ENCODE data around the gene COMP. TPM values are rescaled to one million over a fixed set of nuclear protein-coding genes. Genes with fewer than 3 reads are reported as not detected.
"Not testable (repeated sequence)": the region's sequence is repeated elsewhere in the genome, so short reads cannot be mapped to it uniquely, and the experiment has no call there.

Gene COMP
- total RNA-seq, 2 donors from 2014 or later = 0.09 to 2.0 TPM

GRCh38 chr19:18736415-18737336, 54.4 kb downstream of the COMP start:
- TF ChIP-seq POLR2A (IDR thresholded peaks at IDR 0.05) (no peak), CTCF (IDR thresholded peaks at IDR 0.05) (no peak), POLR2AphosphoS5 (IDR thresholded peaks at IDR 0.05) (no peak)
- DNase-seq (ENCODE audit: low spot score) = no peak
- peaks cover 8% of the 10 kb centered on the region for H3K4me1 ChIP-seq (replicated peaks)
- H3K36me3 ChIP-seq = no peaks in the 10 kb centered on the region
- H3K27me3 ChIP-seq (replicated peaks; ENCODE audit: insufficient read depth) = no peaks in the 10 kb centered on the region
- H3K9me3 ChIP-seq = no peaks in the 10 kb centered on the region
- no peak overlapping the region for H3K4me3 ChIP-seq
- no peak overlapping the region for H3K27ac ChIP-seq
- intact Hi-C loops (cut with DNase I) = no loop called here
- WGBS = 85% methylated on average over 27 of the region's 27 CpGs

GRCh38 chr19:18735752-18736151, 55.4 kb downstream of the COMP start:
- no peak for TF ChIP-seq CTCF (IDR thresholded peaks at IDR 0.05)
- no peak for TF ChIP-seq POLR2AphosphoS5 (IDR thresholded peaks at IDR 0.05)
- no peak for TF ChIP-seq POLR2A (IDR thresholded peaks at IDR 0.05)
- Histone ChIP-seq H3K9me3 (no peaks in the 10 kb centered on the region), H3K36me3 (no peaks in the 10 kb centered on the region), H3K27me3 (replicated peaks; ENCODE audit: insufficient read depth) (no peaks in the 10 kb centered on the region), H3K4me1 (replicated peaks) (no peaks in the 10 kb centered on the region), H3K4me3 (no peak overlapping the region), H3K27ac (no peak overlapping the region)
- 48% methylated on average over 9 of the region's 9 CpGs for WGBS
- intact Hi-C loops (cut with DNase I) = no loop called here
- no peak for DNase-seq (ENCODE audit: low spot score)

- WGBS = 82% methylated on average over 14 of the region's 14 CpGs
- Histone ChIP-seq H3K27me3 (replicated peaks; ENCODE audit: insufficient read depth) (no peaks in the 10 kb centered on the region), H3K4me1 (replicated peaks) (no peaks in the 10 kb centered on the region), H3K36me3 (no peaks in the 10 kb centered on the region), H3K9me3 (no peaks in the 10 kb centered on the region), H3K27ac (no peak overlapping the region), H3K4me3 (no peak overlapping the region)
- TF ChIP-seq POLR2AphosphoS5 (IDR thresholded peaks at IDR 0.05) (no peak), POLR2A (IDR thresholded peaks at IDR 0.05) (no peak), CTCF (IDR thresholded peaks at IDR 0.05) (no peak)
- no peak for DNase-seq (ENCODE audit: low spot score)
- intact Hi-C loops (cut with DNase I) = no loop called here
Measured at GRCh38 chr19:18735324-18735723, 55.8 kb downstream of the COMP start.

GRCh38 chr19:18733762-18734332, 57.3 kb downstream of the COMP start:
- H3K27ac ChIP-seq; H3K36me3 ChIP-seq; DNase-seq (ENCODE audit: low spot score); intact Hi-C loops (cut with DNase I); H3K27me3 ChIP-seq (replicated peaks; ENCODE audit: insufficient read depth); H3K4me3 ChIP-seq; H3K4me1 ChIP-seq (replicated peaks); H3K9me3 ChIP-seq: not testable (repeated sequence)
- 90% methylated on average over 11 of the region's 11 CpGs for WGBS

GRCh38 chr19:18733196-18733647, 57.9 kb downstream of the COMP start:
- TF ChIP-seq CTCF (IDR thresholded peaks at IDR 0.05) = no peak
- no peak for TF ChIP-seq POLR2A (IDR thresholded peaks at IDR 0.05)
- no peak for TF ChIP-seq POLR2AphosphoS5 (IDR thresholded peaks at IDR 0.05)
- Histone ChIP-seq H3K9me3 (no peaks in the 10 kb centered on the region), H3K36me3 (no peaks in the 10 kb centered on the region), H3K27me3 (replicated peaks; ENCODE audit: insufficient read depth) (no peaks in the 10 kb centered on the region), H3K4me3 (no peak overlapping the region), H3K4me1 (replicated peaks) (no peaks in the 10 kb centered on the region), H3K27ac (no peak overlapping the region)
- no peak for DNase-seq (ENCODE audit: low spot score)
- intact Hi-C loops (cut with DNase I) = no loop called here
- WGBS = 35% methylated on average over 11 of the region's 11 CpGs

Other genes with a start within 250 kb of the COMP start
- gene FKBP8, start 247.7 kb downstream of the COMP start, total RNA-seq = 100 to 1,000 TPM; 326 to 536 TPM
- 100 to 1,000 TPM; 115 to 130 TPM for gene KXD1, start 233.4 kb downstream of the COMP start, total RNA-seq
- gene UBA52, start 219.4 kb downstream of the COMP start, total RNA-seq = 100 to 1,000 TPM; 646 to 738 TPM
- 100 to 1,000 TPM in 1 of 2 donors, 10 to 100 TPM in 1; 98.9 to 149 TPM for gene REX1BD, start 202.5 kb downstream of the COMP start, total RNA-seq
- gene CRLF1, start 184.5 kb downstream of the COMP start, total RNA-seq = 10 to 100 TPM in 1 of 2 donors, 1 to 10 TPM in 1; 2.6 to 12.6 TPM
- gene TMEM59L, start 178.4 kb downstream of the COMP start, total RNA-seq = 1 to 10 TPM in 1 of 2 donors, under 1 TPM in 1; 0.27 to 3.6 TPM
- 10 to 100 TPM in 1 of 2 donors, 1 to 10 TPM in 1; 9.1 to 18.4 TPM for gene KLHL26, start 154.3 kb downstream of the COMP start, total RNA-seq
- 10 to 100 TPM in 1 of 2 donors, 1 to 10 TPM in 1; 6.7 to 24.4 TPM for gene CRTC1, start 107.6 kb downstream of the COMP start, total RNA-seq
- gene UPF1, start 40.7 kb upstream of the COMP start, total RNA-seq = 100 to 1,000 TPM; 105 to 171 TPM
- 10 to 100 TPM in 1 of 2 donors, not detected in 1; 38.7 TPM for gene CERS1, start 104.9 kb upstream of the COMP start, total RNA-seq
- gene COPE, start 128.1 kb upstream of the COMP start, total RNA-seq = 100 to 1,000 TPM; 402 to 553 TPM
- gene DDX49, start 128.4 kb upstream of the COMP start, total RNA-seq = 10 to 100 TPM; 72.0 to 91.2 TPM
- 10 to 100 TPM; 21.9 to 29.5 TPM for gene HOMER3, start 149.9 kb upstream of the COMP start, total RNA-seq
- 10 to 100 TPM; 41.8 to 99.6 TPM for gene SUGP2, start 242.2 kb upstream of the COMP start, total RNA-seq
- 10 to 100 TPM; 36.1 to 43.3 TPM for gene ARMC6, start 242.3 kb upstream of the COMP start, total RNA-seq